ENCODE measurements around the gene TFIP11. TPM values are rescaled to one million over a fixed set of nuclear protein-coding genes. Genes with fewer than 3 reads are reported as not detected.
"Not testable (repeated sequence)": the region's sequence is repeated elsewhere in the genome, so short reads cannot be mapped to it uniquely, and the experiment has no call there.

TFIP11 gene
- total RNA-seq, 2 donors from 2014 or later, result 15.4 TPM

DNA sequence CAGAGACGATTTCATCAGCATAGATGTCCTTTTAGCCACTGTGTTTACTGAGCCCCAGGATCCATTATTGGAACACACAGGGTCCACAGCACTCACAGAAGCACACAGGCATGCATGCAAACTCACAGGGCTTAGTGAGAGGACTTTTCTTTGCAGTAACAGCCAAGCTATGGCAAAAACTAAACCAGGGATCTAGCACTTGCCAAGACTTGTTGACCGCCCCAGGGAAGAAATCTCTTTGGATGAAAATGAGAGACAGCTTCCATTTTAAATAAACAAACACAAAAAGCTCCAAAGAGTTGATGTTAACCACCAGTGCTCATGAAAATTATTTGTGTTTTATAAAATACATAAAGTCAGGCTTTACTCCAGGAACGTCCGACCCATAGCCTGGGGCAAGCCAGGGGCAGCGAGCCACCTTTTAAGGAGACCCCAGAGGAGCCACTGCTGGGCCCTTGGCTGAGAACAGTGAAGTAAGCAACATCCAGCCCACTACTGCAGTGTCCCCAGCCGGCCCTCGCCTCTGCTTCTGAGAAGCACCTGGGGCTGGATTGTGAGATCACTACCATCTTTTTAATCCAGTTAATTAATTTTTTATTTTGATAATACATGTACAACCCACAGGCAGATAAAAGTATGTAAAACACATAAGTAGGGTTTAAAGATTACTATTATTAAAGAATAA, 22.0 kb upstream of the TFIP11 start:
- TF ChIP-seq, protein P1, sequence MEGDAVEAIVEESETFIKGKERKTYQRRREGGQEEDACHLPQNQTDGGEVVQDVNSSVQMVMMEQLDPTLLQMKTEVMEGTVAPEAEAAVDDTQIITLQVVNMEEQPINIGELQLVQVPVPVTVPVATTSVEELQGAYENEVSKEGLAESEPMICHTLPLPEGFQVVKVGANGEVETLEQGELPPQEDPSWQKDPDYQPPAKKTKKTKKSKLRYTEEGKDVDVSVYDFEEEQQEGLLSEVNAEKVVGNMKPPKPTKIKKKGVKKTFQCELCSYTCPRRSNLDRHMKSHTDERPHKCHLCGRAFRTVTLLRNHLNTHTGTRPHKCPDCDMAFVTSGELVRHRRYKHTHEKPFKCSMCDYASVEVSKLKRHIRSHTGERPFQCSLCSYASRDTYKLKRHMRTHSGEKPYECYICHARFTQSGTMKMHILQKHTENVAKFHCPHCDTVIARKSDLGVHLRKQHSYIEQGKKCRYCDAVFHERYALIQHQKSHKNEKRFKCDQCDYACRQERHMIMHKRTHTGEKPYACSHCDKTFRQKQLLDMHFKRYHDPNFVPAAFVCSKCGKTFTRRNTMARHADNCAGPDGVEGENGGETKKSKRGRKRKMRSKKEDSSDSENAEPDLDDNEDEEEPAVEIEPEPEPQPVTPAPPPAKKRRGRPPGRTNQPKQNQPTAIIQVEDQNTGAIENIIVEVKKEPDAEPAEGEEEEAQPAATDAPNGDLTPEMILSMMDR (IDR thresholded peaks at IDR 0.05), result no peak
- Histone ChIP-seq H3K4me3 (no peak overlapping the region), H3K36me3 (peaks cover 49% of the 10 kb centered on the region), H3K27me3 (no peaks in the 10 kb centered on the region), H3K9me3 (no peaks in the 10 kb centered on the region), H3K27ac (no peak overlapping the region), H3K4me1 (no peaks in the 10 kb centered on the region)
- DNase-seq (ENCODE audit: low spot score), result no peak

DNA sequence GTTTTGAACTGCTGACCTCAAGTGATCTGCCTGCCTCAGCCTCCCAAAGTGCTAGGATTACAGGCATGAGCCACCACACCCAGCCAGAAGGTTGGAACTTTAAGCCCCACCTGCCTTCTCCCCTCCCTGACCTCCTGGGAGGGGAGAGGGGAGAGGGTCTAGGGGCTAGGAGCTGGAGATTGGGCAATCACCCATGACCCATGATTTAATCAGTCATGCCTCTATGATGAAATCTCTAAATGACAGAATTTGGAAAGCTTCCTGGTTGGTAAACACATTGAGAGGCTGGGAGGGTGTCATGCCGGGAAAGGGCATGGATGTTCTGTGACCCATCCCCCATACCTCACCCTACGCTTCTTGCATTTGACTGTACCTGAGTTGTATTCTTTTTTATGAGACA, 17.1 kb upstream of the TFIP11 start:
- Histone ChIP-seq H3K4me1 (peaks cover 0 to 16% of the 10 kb centered on the region in 2 donors), H3K27me3 (no peaks in the 10 kb centered on the region), H3K36me3 (peaks cover 38% of the 10 kb centered on the region), H3K27ac (peak overlapping the region in 1 of 2 donors; percentile 89), H3K9me3 (no peaks in the 10 kb centered on the region), H3K4me3 (no peak overlapping the region)
- TF ChIP-seq, protein P1 (IDR thresholded peaks at IDR 0.05), result no peak
- DNase-seq (ENCODE audit: low spot score), result no peak

DNA sequence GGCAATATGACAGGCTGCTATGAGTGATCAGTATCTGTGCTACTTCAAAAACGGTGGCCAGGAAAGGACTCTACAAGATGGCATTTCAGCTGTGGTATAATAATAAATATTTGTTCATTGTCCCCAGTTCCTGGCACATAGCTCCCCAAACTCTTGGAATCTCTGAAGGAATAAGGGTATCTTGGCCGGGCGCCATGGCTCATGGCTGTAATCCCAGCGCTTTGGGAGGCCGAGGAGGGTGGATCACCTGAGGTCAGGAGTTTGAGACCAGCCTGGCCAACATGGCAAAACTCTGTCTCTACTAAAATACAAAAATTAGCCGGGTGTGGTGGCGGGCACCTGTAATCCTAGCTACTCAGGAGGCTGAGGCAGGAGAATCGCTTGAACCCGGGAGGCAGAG, 16.2 kb upstream of the TFIP11 start:
- peak overlapping the region; percentile 73 to 89 for H3K27ac ChIP-seq
- peaks cover 0 to 16% of the 10 kb centered on the region in 2 donors for H3K4me1 ChIP-seq
- not testable (repeated sequence) for H3K9me3 ChIP-seq; H3K4me3 ChIP-seq; H3K27me3 ChIP-seq; DNase-seq (ENCODE audit: low spot score)
- peaks cover 39% of the 10 kb centered on the region for H3K36me3 ChIP-seq

DNA sequence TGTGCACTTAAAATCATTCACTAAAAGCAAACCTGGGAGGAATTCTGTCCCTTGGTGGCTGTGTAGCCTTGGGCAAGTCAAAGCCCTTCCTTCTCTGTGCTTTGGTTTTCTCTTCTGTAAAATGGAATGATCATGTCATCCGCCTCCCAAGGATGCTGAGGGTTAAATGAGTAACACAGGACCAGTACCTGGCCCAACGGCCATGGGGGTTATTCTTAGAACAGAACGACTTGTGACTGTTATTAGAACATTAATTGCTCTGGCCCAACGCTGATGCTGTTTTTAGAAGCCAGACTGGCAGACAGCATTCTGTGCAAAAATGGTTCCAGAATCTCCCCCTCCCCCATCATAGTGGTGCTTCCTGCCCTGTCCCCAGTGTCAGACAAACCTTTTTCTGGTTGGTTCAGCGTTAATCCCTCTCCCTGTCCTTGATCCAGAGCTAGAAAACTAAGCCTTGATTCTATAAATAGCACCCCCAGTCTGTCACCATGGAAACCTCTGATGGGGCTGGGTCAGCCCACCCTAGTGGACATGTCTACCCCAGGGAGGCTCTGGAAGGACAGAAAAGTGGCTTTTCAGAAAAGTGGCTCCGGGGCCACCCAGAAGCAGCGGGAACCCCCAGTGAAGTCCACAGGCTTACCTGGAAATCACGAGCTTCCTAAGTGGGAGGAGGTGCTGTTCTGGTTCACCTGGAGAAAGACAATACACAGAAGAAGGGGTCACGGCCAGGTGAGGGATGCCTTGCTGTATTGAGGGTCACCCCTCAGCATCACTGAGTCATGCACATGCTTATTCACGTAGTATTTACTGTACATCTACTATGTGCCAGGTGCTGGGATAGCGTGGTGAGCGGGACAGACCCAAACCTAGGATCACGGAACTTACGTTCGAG, 15.5 kb upstream of the TFIP11 start:
- H3K4me1 ChIP-seq, result peaks cover 0 to 16% of the 10 kb centered on the region in 2 donors
- H3K9me3 ChIP-seq, result no peaks in the 10 kb centered on the region
- no peak overlapping the region for H3K4me3 ChIP-seq
- TF ChIP-seq, protein P1 (IDR thresholded peaks at IDR 0.05), result no peak
- no peak for DNase-seq (ENCODE audit: low spot score)
- H3K27ac ChIP-seq, result peak overlapping the region; percentile 73 to 89
- H3K27me3 ChIP-seq, result no peaks in the 10 kb centered on the region
- peaks cover 39% of the 10 kb centered on the region for H3K36me3 ChIP-seq

DNA sequence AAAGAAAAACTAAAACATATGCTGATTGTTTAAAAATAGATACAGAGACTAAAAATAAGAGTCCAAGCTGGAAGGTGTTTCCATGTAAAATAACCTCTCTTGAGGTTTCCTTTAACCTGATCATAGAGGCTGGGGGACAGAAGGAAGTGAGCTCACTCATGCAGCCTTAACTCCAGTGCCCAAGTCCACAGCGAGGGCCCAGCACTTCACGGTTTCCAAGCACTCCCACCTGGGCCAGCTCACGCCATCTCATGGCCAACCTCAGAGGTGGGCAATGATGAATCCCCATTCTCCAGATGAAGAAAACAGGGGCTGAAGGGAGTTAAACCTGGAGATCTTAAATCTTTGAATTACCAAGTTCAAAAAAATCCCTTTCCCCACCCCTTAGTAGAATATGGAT, 14.9 kb upstream of the TFIP11 start:
- no peaks in the 10 kb centered on the region for H3K27me3 ChIP-seq
- no peak for DNase-seq (ENCODE audit: low spot score)
- H3K4me3 ChIP-seq, result no peak overlapping the region
- H3K27ac ChIP-seq, result peak overlapping the region; percentile 73 to 89
- no peaks in the 10 kb centered on the region for H3K9me3 ChIP-seq
- TF ChIP-seq, protein P1 (IDR thresholded peaks at IDR 0.05), result no peak
- peaks cover 0 to 16% of the 10 kb centered on the region in 2 donors for H3K4me1 ChIP-seq
- peaks cover 32% of the 10 kb centered on the region for H3K36me3 ChIP-seq

DNA sequence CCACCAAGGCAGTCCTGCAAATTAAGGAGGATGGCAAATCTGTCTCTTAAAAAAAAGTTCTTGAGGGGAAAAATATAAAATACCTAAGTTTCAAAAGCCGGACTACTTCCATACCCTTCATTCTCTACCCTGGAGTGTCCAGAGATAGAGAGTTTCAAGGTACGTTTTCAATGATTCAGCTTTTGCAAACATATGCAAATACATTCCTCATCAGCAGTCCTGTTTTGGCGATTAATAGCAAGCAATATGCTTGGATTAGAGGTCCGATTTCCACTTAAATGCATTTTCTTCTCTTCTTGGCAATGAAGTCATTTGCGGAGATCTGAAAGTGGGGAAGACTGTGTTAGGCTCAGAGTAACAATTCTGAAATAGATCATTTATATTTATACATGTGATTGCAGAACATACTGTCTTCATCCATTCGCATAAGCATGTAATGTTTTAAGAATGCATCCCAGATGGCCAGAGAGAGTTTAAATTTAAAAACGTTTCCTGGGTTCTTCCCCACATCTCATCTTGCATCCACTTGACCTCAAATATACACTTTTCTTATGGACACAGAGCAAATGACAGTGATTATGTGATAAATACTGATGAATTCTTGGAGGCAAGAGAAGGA, 13.8 kb upstream of the TFIP11 start:
- Histone ChIP-seq H3K4me3 (no peak overlapping the region), H3K36me3 (peaks cover 21% of the 10 kb centered on the region), H3K27me3 (no peaks in the 10 kb centered on the region), H3K4me1 (peaks cover 0 to 16% of the 10 kb centered on the region in 2 donors), H3K27ac (peak overlapping the region; percentile 24 to 89), H3K9me3 (no peaks in the 10 kb centered on the region)
- no peak for DNase-seq (ENCODE audit: low spot score)
- TF ChIP-seq, protein P1 (IDR thresholded peaks at IDR 0.05), result no peak

Measured in right atrium auricular region (tissue), 2 donors.